HK-2 (cell line): ENCODE measurements around the gene AMMECR1.
"Not testable (repeated sequence)": the region's sequence is repeated elsewhere in the genome, so short reads cannot be mapped to it uniquely, and the experiment has no call there.

ENCODE experiments used
- DNase-seq: peaks from one replicate; pipeline ENCODE4 v3.0.0-alpha.2; 2018; ENCODE audit not compliant: unreplicated experiment

Gene AMMECR1

GRCh38 chrX:110170029-110170428 is 147.9 kb downstream of the AMMECR1 start:
- no peak for DNase-seq

GRCh38 chrX:110168585-110168984 is 149.3 kb downstream of the AMMECR1 start:
- no peak for DNase-seq

- DNase-seq = peak; percentile 50
Observed at GRCh38 chrX:110167952-110168451, 149.9 kb downstream of the AMMECR1 start.

- no peak for DNase-seq
Observed at GRCh38 chrX:110163488-110163887, 154.4 kb downstream of the AMMECR1 start.

GRCh38 chrX:110162867-110163266 is 155.0 kb downstream of the AMMECR1 start:
- DNase-seq = no peak

- DNase-seq = no peak
Observed at GRCh38 chrX:110162131-110162530, 155.8 kb downstream of the AMMECR1 start.

GRCh38 chrX:110161361-110161686 is 156.6 kb downstream of the AMMECR1 start:
- no peak for DNase-seq

- DNase-seq = no peak
Observed at GRCh38 chrX:110159865-110160264, 158.0 kb downstream of the AMMECR1 start.

GRCh38 chrX:110159235-110159634 is 158.7 kb downstream of the AMMECR1 start:
- no peak for DNase-seq

- no peak for DNase-seq
Observed at GRCh38 chrX:110157444-110157843, 160.4 kb downstream of the AMMECR1 start.

- DNase-seq = no peak
Observed at GRCh38 chrX:110156167-110156754, 161.6 kb downstream of the AMMECR1 start.

- DNase-seq = no peak
Observed at GRCh38 chrX:110155759-110156158, 162.1 kb downstream of the AMMECR1 start.

GRCh38 chrX:110154328-110154727 is 163.6 kb downstream of the AMMECR1 start:
- DNase-seq = not testable (repeated sequence)

GRCh38 chrX:110153896-110154295 is 164.0 kb downstream of the AMMECR1 start:
- no peak for DNase-seq

- no peak for DNase-seq
Observed at GRCh38 chrX:110153244-110153643, 164.6 kb downstream of the AMMECR1 start.

GRCh38 chrX:110146521-110146920 is 171.4 kb downstream of the AMMECR1 start:
- no peak for DNase-seq

GRCh38 chrX:110145854-110146253 is 172.0 kb downstream of the AMMECR1 start:
- DNase-seq = no peak

- DNase-seq = no peak
Observed at GRCh38 chrX:110145311-110145710, 172.6 kb downstream of the AMMECR1 start.
